HepG2 (cell line): ENCODE measurements around the gene PGM5. TPM values are rescaled to one million over a fixed set of nuclear protein-coding genes. Genes with fewer than 3 reads are reported as not detected.
"Not testable (repeated sequence)": the region's sequence is repeated elsewhere in the genome, so short reads cannot be mapped to it uniquely, and the experiment has no call there.

Experiments
- ATAC-seq: fragments of 200-7000 bp; cut with Tn5 transposase; 3 replicates; pipeline ENCODE4 v1.9.1; 2020; ENCODE audit warnings: mild to moderate bottlenecking, moderate library complexity
- BruUV-seq: library from RNA; stranded (reverse); fragments of 400-500 nt; replicated peaks from 2 replicates; lab custom pipeline; 2021; lab: Mats Ljungman, UMichigan
- CTCF ChIA-PET: fragments of 300-600 bp; formaldehyde crosslinking; extraction: SDS; loops from one replicate; lab custom pipeline; 2021; ENCODE audit warnings: low total read pairs, inconsistent platforms, low intra/inter-chr PET ratio; lab: Yijun Ruan, JAX
- POLR2A ChIA-PET: fragments of 350-600 bp; sonication (Branson Sonifier 250); formaldehyde crosslinking; loops from one replicate; lab custom pipeline; 2020; ENCODE audit warnings: antibody characterized with exemption, inconsistent platforms; lab: Yijun Ruan, JAX
- DNase-seq: peaks from one replicate; pipeline ENCODE4 v3.0.0-alpha.2; 2015; ENCODE audit warnings: low spot score
- FAIRE-seq: peaks from 3 replicates; lab custom pipeline; 2011; peaks lifted over from hg19 to GRCh38; lab: Jason Lieb, UNC
- H2AFZ ChIP-seq: one replicate; pipeline ENCODE4 v1.6.1; 2011; ENCODE audit warnings: low read length, inconsistent platforms
- H3K27ac ChIP-seq: fragments of 300-600 bp; 3 replicates; pipeline ENCODE4 v1.8.0; 2011; ENCODE audit warnings: mixed run types, mild to moderate bottlenecking, mixed read lengths, low read length, inconsistent platforms; ENCODE audit not compliant: insufficient read depth; ENCODE audit errors: extremely low read length
- H3K27me3 ChIP-seq, 2 experiments: fragments of 200-600 bp in 1 of 2; 2 replicates in 1 of 2; 3 replicates in 1 of 2; pipeline versions ENCODE4 v1.6.0 to v1.8.0; 2011; ENCODE audit warnings: low read length in 2 of 2, mild to moderate bottlenecking in 2 of 2, moderate library complexity in 2 of 2, inconsistent platforms in 1 of 2; ENCODE audit not compliant: insufficient read depth in 2 of 2, control insufficient read depth in 1 of 2
- H3K36me3 ChIP-seq, 2 experiments: fragments of 200-600 bp in 1 of 2; replicated peaks in 1 of 2; 2 replicates in 1 of 2; 3 replicates in 1 of 2; pipeline versions ENCODE4 v1.5.1 to v1.8.0; 2011; ENCODE audit warnings: low read length in 2 of 2, inconsistent platforms in 1 of 2; ENCODE audit not compliant: insufficient read depth in 2 of 2, control insufficient read depth in 1 of 2
- H3K4me1 ChIP-seq: 2 replicates; pipeline ENCODE4 v1.5.1; 2012; ENCODE audit warnings: low read length, inconsistent platforms; ENCODE audit not compliant: insufficient read depth
- H3K4me2 ChIP-seq: 2 replicates; pipeline ENCODE4 v1.6.0; 2011; ENCODE audit warnings: low read depth, low read length, inconsistent platforms
- H3K4me3 ChIP-seq, 3 experiments: fragments of 200-600 bp in 1 of 3; sonication (generic), shearing (Covaris generic) in 1 of 3; replicated peaks in 1 of 3; 2 replicates each; pipeline ENCODE4 v1.5.1; 2011 to 2016; ENCODE audit warnings: low read length in 3 of 3, inconsistent platforms in 2 of 3, low read depth in 2 of 3, mild to moderate bottlenecking in 2 of 3, control low read depth in 1 of 3, mixed read lengths in 1 of 3; ENCODE audit not compliant: insufficient read depth in 1 of 3
- H3K79me2 ChIP-seq: one replicate; pipeline ENCODE4 v1.6.1; 2011; ENCODE audit warnings: low read length, inconsistent platforms; ENCODE audit not compliant: insufficient read depth
- H3K9ac ChIP-seq: 2 replicates; pipeline ENCODE4 v1.6.0; 2011; ENCODE audit warnings: mild to moderate bottlenecking, low read depth, low read length, inconsistent platforms; ENCODE audit not compliant: insufficient read depth
- H3K9me3 ChIP-seq: 2 replicates; pipeline ENCODE4 v1.5.1; 2012; ENCODE audit warnings: mild to moderate bottlenecking, low read length
- H4K20me1 ChIP-seq: 2 replicates; pipeline ENCODE4 v1.6.0; 2011; ENCODE audit warnings: inconsistent platforms, mild to moderate bottlenecking, low read length, moderate library complexity; ENCODE audit not compliant: insufficient read depth
- WGBS: methylation state at CpG from one replicate; pipeline ENCODE4 v1.1.6; 2017; ENCODE audit warnings: low lambda C conversion rate; 5-methylcytosine and 5-hydroxymethylcytosine counted together
- in situ Hi-C: cut with HindIII; loops from 2 replicates; pipeline ENCODE4 v1.10.0; 2017; ENCODE audit warnings: low pct_unique_long_range_greater_than_20kb; ENCODE audit not compliant: extremely low pct_ligation_motif_present
- intact Hi-C: fragments of 100-400 bp; cut with micrococcal nuclease; formaldehyde crosslinking; loops from one replicate; pipeline ENCODE4 v1.10.0; 2022; ENCODE audit not compliant: unreplicated experiment
- polyA plus RNA-seq, 8 experiments: library from polyadenylated mRNA; depleted of rRNA in 3 of 8; stranded (reverse) in 7 of 8; unstranded in 1 of 8; fragments of >200 nt; fragmentation: Illumina TruSeq in 4 of 8; extraction: Trizol in 4 of 8; gene quantifications; 2 replicates each; pipeline versions ENCODE4 v1.2.1 to v1.2.3, GENCODE V29; 2011 to 2016; ENCODE audit warnings: low read depth in 4 of 8, missing spikeins in 1 of 8, mixed read lengths in 1 of 8; ENCODE audit not compliant: insufficient read depth in 1 of 8
- total RNA-seq, 5 experiments: library from RNA; depleted of rRNA; stranded (reverse); fragments of >200 nt; fragmentation: Illumina TruSeq; extraction: Trizol; gene quantifications; 2 replicates each; pipeline ENCODE4 v1.2.3, GENCODE V29; 2016; ENCODE audit warnings: low read depth in 1 of 5

PGM5 gene
- total and polyA plus RNA-seq, 2 of the 13 experiments (the other 11 are each of a cell fraction or from before 2014, with no cell fraction given) = not detected

DNA sequence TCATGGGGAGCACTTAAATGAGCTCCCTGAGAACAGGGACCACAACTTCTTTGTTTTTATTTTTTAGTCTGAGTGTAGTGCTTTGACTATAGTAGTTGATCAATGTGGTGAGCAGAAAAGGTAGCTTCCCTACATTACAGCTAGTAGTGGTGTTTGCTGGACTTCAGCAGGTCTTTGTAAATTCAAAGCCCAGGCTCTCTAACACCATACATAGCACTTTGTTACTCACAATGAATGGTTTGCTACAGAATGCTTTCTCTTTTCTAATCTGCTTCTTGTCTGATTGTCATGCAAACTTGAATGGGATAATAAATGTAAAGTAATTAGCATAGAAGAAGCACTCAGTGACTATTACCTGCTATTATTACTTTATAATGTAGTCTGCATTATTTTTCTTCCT is 55.5 kb downstream of the PGM5 start:
- H3K27me3 ChIP-seq, DNase-seq, BruUV-seq, H2AFZ ChIP-seq, POLR2A ChIA-PET, H3K27ac ChIP-seq, H3K36me3 ChIP-seq, CTCF ChIA-PET, in situ Hi-C loops, H3K79me2 ChIP-seq, H3K4me2 ChIP-seq, H4K20me1 ChIP-seq, H3K9me3 ChIP-seq, ATAC-seq, intact Hi-C loops, FAIRE-seq, H3K4me3 ChIP-seq, H3K9ac ChIP-seq, H3K4me1 ChIP-seq: not testable (repeated sequence)

DNA sequence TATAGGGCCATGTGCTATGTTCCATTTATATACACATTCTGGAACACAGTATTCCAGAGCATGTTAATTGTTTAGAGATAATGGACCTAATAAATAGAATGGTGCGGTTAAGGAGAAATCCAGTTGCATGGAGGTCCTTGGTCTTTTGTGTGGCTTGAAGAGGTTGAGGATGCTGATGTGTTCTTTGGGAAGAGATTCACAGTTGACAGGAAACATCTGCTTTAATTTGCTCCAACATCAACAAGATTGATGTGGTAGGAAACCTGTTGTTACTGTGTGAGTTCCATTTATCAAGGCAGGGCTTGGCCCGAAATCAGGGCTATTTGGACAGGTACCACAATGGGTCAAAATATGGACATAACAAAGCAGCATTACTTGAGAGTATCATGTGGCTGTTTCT is 56.3 kb downstream of the PGM5 start:
- H3K9me3 ChIP-seq, H2AFZ ChIP-seq, H3K4me1 ChIP-seq, H3K4me2 ChIP-seq, ATAC-seq, H4K20me1 ChIP-seq, DNase-seq, H3K79me2 ChIP-seq, in situ Hi-C loops, intact Hi-C loops, H3K36me3 ChIP-seq, H3K27me3 ChIP-seq, FAIRE-seq, H3K4me3 ChIP-seq, POLR2A ChIA-PET, CTCF ChIA-PET, H3K27ac ChIP-seq, H3K9ac ChIP-seq, BruUV-seq: not testable (repeated sequence)
- 3% methylated on average over 2 of the region's 2 CpGs for WGBS

GRCh38 chr9:68415065-68415464 is 58.7 kb downstream of the PGM5 start:
- FAIRE-seq, in situ Hi-C loops, H3K36me3 ChIP-seq, H3K27me3 ChIP-seq, intact Hi-C loops, H2AFZ ChIP-seq, H3K4me3 ChIP-seq, BruUV-seq, CTCF ChIA-PET, H3K9me3 ChIP-seq, POLR2A ChIA-PET, H3K79me2 ChIP-seq, DNase-seq, H3K4me1 ChIP-seq, H4K20me1 ChIP-seq, H3K27ac ChIP-seq, H3K9ac ChIP-seq, H3K4me2 ChIP-seq: not testable (repeated sequence)
- 0% methylated on average over 1 of the region's 1 CpG for WGBS
- ATAC-seq = peak; percentile 75
